HAP-1 (cell line): Measurements from ENCODE around the gene CCDC149.

Experiments used
- DNase-seq, 2 experiments: peaks; one replicate each; pipeline ENCODE4 v3.0.0-alpha.2; 2016 to 2020; ENCODE audit warnings: low spot score in 2 of 2
- H3K27me3 ChIP-seq: fragments of 250-450 bp; sonication (Bioruptor Pico); 2 replicates; pipeline ENCODE4 v1.5.1; 2020; ENCODE audit warnings: low read depth, mild to moderate bottlenecking, moderate library complexity
- H3K36me3 ChIP-seq: fragments of 250-450 bp; sonication (Bioruptor Pico); replicated peaks from 2 replicates; pipeline ENCODE4 v1.5.1; 2020; ENCODE audit warnings: mild to moderate bottlenecking
- H3K4me1 ChIP-seq: fragments of 250-450 bp; sonication (Bioruptor Pico); 2 replicates; pipeline ENCODE4 v1.5.1; 2020; ENCODE audit warnings: mild to moderate bottlenecking
- H3K4me3 ChIP-seq: fragments of 250-450 bp; sonication (Bioruptor Pico); 2 replicates; pipeline ENCODE4 v1.5.1; 2020; ENCODE audit warnings: mild to moderate bottlenecking, moderate library complexity
- H3K9me3 ChIP-seq: fragments of 250-450 bp; sonication (Bioruptor Pico); 2 replicates; pipeline ENCODE4 v1.5.1; 2020; ENCODE audit warnings: mild to moderate bottlenecking, moderate library complexity
- in situ Hi-C: fragments of 300-500 bp; cut with MboI; formaldehyde crosslinking; loops from 3 replicates; pipeline ENCODE4 v1.14.3; 2020; ENCODE audit warnings: low sequenced_read_pairs, inconsistent platforms, mixed read lengths

CCDC149 gene

GRCh38 chr4:24775032-24775605 is 137.7 kb downstream of the CCDC149 start:
- no peaks in the 10 kb centered on the region for H3K4me1 ChIP-seq
- no peak overlapping the region for H3K4me3 ChIP-seq
- no peaks in the 10 kb centered on the region for H3K36me3 ChIP-seq
- DNase-seq: no peak
- in situ Hi-C loops: no loop called here
- no peaks in the 10 kb centered on the region for H3K9me3 ChIP-seq
- no peaks in the 10 kb centered on the region for H3K27me3 ChIP-seq

- Histone ChIP-seq H3K27me3 (no peaks in the 10 kb centered on the region), H3K36me3 (no peaks in the 10 kb centered on the region), H3K4me3 (no peak overlapping the region), H3K4me1 (no peaks in the 10 kb centered on the region), H3K9me3 (no peaks in the 10 kb centered on the region)
- in situ Hi-C loops: no loop called here
- no peak for DNase-seq
Observed at GRCh38 chr4:24774452-24774851, 138.4 kb downstream of the CCDC149 start.

- H3K9me3 ChIP-seq: no peaks in the 10 kb centered on the region
- no peaks in the 10 kb centered on the region for H3K36me3 ChIP-seq
- H3K27me3 ChIP-seq: no peaks in the 10 kb centered on the region
- in situ Hi-C loops: no loop called here
- H3K4me1 ChIP-seq: no peaks in the 10 kb centered on the region
- no peak for DNase-seq
- no peak overlapping the region for H3K4me3 ChIP-seq
Observed at GRCh38 chr4:24772952-24773351, 139.9 kb downstream of the CCDC149 start.

GRCh38 chr4:24772061-24772705 is 140.7 kb downstream of the CCDC149 start:
- Histone ChIP-seq H3K9me3 (no peaks in the 10 kb centered on the region), H3K27me3 (no peaks in the 10 kb centered on the region), H3K4me1 (no peaks in the 10 kb centered on the region), H3K36me3 (no peaks in the 10 kb centered on the region), H3K4me3 (no peak overlapping the region)
- in situ Hi-C loops: no loop called here
- no peak for DNase-seq

GRCh38 chr4:24771241-24771640 is 141.6 kb downstream of the CCDC149 start:
- H3K36me3 ChIP-seq: no peaks in the 10 kb centered on the region
- H3K9me3 ChIP-seq: no peaks in the 10 kb centered on the region
- H3K4me1 ChIP-seq: no peaks in the 10 kb centered on the region
- H3K27me3 ChIP-seq: no peaks in the 10 kb centered on the region
- H3K4me3 ChIP-seq: no peak overlapping the region
- no peak for DNase-seq
- in situ Hi-C loops: no loop called here

GRCh38 chr4:24770667-24771066 is 142.2 kb downstream of the CCDC149 start:
- in situ Hi-C loops: no loop called here
- no peak for DNase-seq
- no peaks in the 10 kb centered on the region for H3K9me3 ChIP-seq
- H3K4me3 ChIP-seq: no peak overlapping the region
- H3K36me3 ChIP-seq: no peaks in the 10 kb centered on the region
- H3K4me1 ChIP-seq: no peaks in the 10 kb centered on the region
- no peaks in the 10 kb centered on the region for H3K27me3 ChIP-seq

- no peak overlapping the region for H3K4me3 ChIP-seq
- no peaks in the 10 kb centered on the region for H3K36me3 ChIP-seq
- no peak for DNase-seq
- in situ Hi-C loops: no loop called here
- H3K4me1 ChIP-seq: no peaks in the 10 kb centered on the region
- H3K27me3 ChIP-seq: no peaks in the 10 kb centered on the region
- no peaks in the 10 kb centered on the region for H3K9me3 ChIP-seq
Observed at GRCh38 chr4:24770032-24770584, 142.7 kb downstream of the CCDC149 start.

GRCh38 chr4:24769571-24769970 is 143.3 kb downstream of the CCDC149 start:
- H3K27me3 ChIP-seq: no peaks in the 10 kb centered on the region
- H3K4me1 ChIP-seq: no peaks in the 10 kb centered on the region
- DNase-seq: no peak
- in situ Hi-C loops: no loop called here
- no peaks in the 10 kb centered on the region for H3K9me3 ChIP-seq
- H3K36me3 ChIP-seq: no peaks in the 10 kb centered on the region
- H3K4me3 ChIP-seq: no peak overlapping the region

- H3K4me1 ChIP-seq: no peaks in the 10 kb centered on the region
- no peaks in the 10 kb centered on the region for H3K36me3 ChIP-seq
- in situ Hi-C loops: no loop called here
- H3K9me3 ChIP-seq: no peaks in the 10 kb centered on the region
- H3K27me3 ChIP-seq: no peaks in the 10 kb centered on the region
- H3K4me3 ChIP-seq: no peak overlapping the region
- no peak for DNase-seq
Observed at GRCh38 chr4:24768604-24769003, 144.2 kb downstream of the CCDC149 start.

GRCh38 chr4:24768006-24768405 is 144.8 kb downstream of the CCDC149 start:
- no peak for DNase-seq
- no peaks in the 10 kb centered on the region for H3K27me3 ChIP-seq
- no peaks in the 10 kb centered on the region for H3K36me3 ChIP-seq
- no peaks in the 10 kb centered on the region for H3K9me3 ChIP-seq
- in situ Hi-C loops: no loop called here
- no peaks in the 10 kb centered on the region for H3K4me1 ChIP-seq
- H3K4me3 ChIP-seq: no peak overlapping the region

- no peaks in the 10 kb centered on the region for H3K27me3 ChIP-seq
- H3K36me3 ChIP-seq: no peaks in the 10 kb centered on the region
- H3K9me3 ChIP-seq: no peaks in the 10 kb centered on the region
- no peaks in the 10 kb centered on the region for H3K4me1 ChIP-seq
- no peak overlapping the region for H3K4me3 ChIP-seq
- in situ Hi-C loops: no loop called here
- no peak for DNase-seq
Observed at GRCh38 chr4:24765376-24765988, 147.4 kb downstream of the CCDC149 start.

GRCh38 chr4:24764345-24764744 is 148.5 kb downstream of the CCDC149 start:
- H3K36me3 ChIP-seq: no peaks in the 10 kb centered on the region
- no peaks in the 10 kb centered on the region for H3K9me3 ChIP-seq
- DNase-seq: no peak
- no peak overlapping the region for H3K4me3 ChIP-seq
- H3K27me3 ChIP-seq: no peaks in the 10 kb centered on the region
- in situ Hi-C loops: no loop called here
- H3K4me1 ChIP-seq: no peaks in the 10 kb centered on the region

GRCh38 chr4:24763631-24764297 is 149.1 kb downstream of the CCDC149 start:
- H3K36me3 ChIP-seq: no peaks in the 10 kb centered on the region
- in situ Hi-C loops: no loop called here
- no peaks in the 10 kb centered on the region for H3K27me3 ChIP-seq
- no peaks in the 10 kb centered on the region for H3K9me3 ChIP-seq
- H3K4me1 ChIP-seq: no peaks in the 10 kb centered on the region
- DNase-seq: no peak
- H3K4me3 ChIP-seq: no peak overlapping the region
